DOHH2 (cell line): Measurements from ENCODE around the gene PRDM16.

Experiments used
- H3F3A ChIP-seq: fragments of 200-600 bp; sonication (generic), shearing (Covaris generic); 2 replicates; pipeline ENCODE4 v1.6.0; 2016; ENCODE audit warnings: antibody characterized with exemption, mild to moderate bottlenecking; ENCODE audit not compliant: control insufficient read depth, insufficient read depth
- H3K27ac ChIP-seq: fragments of 200-600 bp; sonication (generic); 2 replicates; pipeline ENCODE4 v1.5.1; 2014; ENCODE audit warnings: low read depth, mild to moderate bottlenecking, low read length, moderate library complexity
- H3K27me3 ChIP-seq: fragments of 200-600 bp; sonication (generic); 2 replicates; pipeline ENCODE4 v1.6.1; 2014; ENCODE audit warnings: mild to moderate bottlenecking, low read length, mixed read lengths; ENCODE audit not compliant: control insufficient read depth
- H3K36me3 ChIP-seq: fragments of 200-600 bp; sonication (generic); 2 replicates; pipeline ENCODE4 v1.6.1; 2014; ENCODE audit warnings: mild to moderate bottlenecking, low read length, moderate library complexity, mixed read lengths; ENCODE audit not compliant: control insufficient read depth
- H3K4me1 ChIP-seq: fragments of 200-600 bp; sonication (generic); 2 replicates; pipeline ENCODE4 v1.6.1; 2014; ENCODE audit warnings: mild to moderate bottlenecking, low read length, mixed read lengths; ENCODE audit not compliant: control insufficient read depth
- H3K4me2 ChIP-seq: fragments of 200-600 bp; sonication (generic); 2 replicates; pipeline ENCODE4 v1.6.0; 2014; ENCODE audit warnings: mild to moderate bottlenecking, low read length, moderate library complexity
- H3K4me3 ChIP-seq: fragments of 200-600 bp; sonication (generic); 2 replicates; pipeline ENCODE4 v1.5.1; 2014; ENCODE audit warnings: mild to moderate bottlenecking, low read length, mixed read lengths
- H3K79me2 ChIP-seq: fragments of 200-600 bp; sonication (generic); 2 replicates; pipeline ENCODE4 v1.6.1; 2014; ENCODE audit warnings: mild to moderate bottlenecking, low read length, mixed read lengths; ENCODE audit not compliant: control insufficient read depth
- H3K9me2 ChIP-seq: fragments of 200-600 bp; sonication (generic); replicated peaks from 2 replicates; pipeline ENCODE4 v1.6.1; 2014; ENCODE audit warnings: mild to moderate bottlenecking, low read length, mixed read lengths; ENCODE audit not compliant: control insufficient read depth
- H3K9me3 ChIP-seq: fragments of 200-600 bp; sonication (generic); 2 replicates; pipeline ENCODE4 v1.6.1; 2014; ENCODE audit warnings: antibody characterized with exemption, low read length, mixed read lengths; ENCODE audit not compliant: control insufficient read depth, insufficient read depth
- H4K20me1 ChIP-seq: fragments of 200-600 bp; sonication (generic); 2 replicates; pipeline ENCODE4 v1.6.0; 2014; ENCODE audit warnings: low read depth, mild to moderate bottlenecking, antibody characterized with exemption, low read length, moderate library complexity; ENCODE audit not compliant: control insufficient read depth, insufficient read depth
- EZH2phosphoT487 ChIP-seq: fragments of 200-600 bp; sonication (generic); IDR thresholded peaks from 2 replicates; pipeline ENCODE4 v1.6.1; 2017; ENCODE audit warnings: borderline replicate concordance, mild to moderate bottlenecking, antibody characterized with exemption, low read length, moderate library complexity, mixed read lengths
- TF ChIP-seq, protein P1 (sequence below): fragments of 200-600 bp; sonication (generic); IDR thresholded peaks from one replicate; pipeline ENCODE4 v1.5.1; 2014; ENCODE audit warnings: antibody characterized with exemption, mild to moderate bottlenecking, low read depth, low read length; ENCODE audit not compliant: poor library complexity, severe bottlenecking

The PRDM16 gene

GRCh38 chr1:3038113-3038551 is 30.9 kb upstream of the PRDM16 start:
- Histone ChIP-seq H3K27me3 (no peaks in the 10 kb centered on the region), H3K4me2 (no peak overlapping the region)
- TF ChIP-seq, protein P1, sequence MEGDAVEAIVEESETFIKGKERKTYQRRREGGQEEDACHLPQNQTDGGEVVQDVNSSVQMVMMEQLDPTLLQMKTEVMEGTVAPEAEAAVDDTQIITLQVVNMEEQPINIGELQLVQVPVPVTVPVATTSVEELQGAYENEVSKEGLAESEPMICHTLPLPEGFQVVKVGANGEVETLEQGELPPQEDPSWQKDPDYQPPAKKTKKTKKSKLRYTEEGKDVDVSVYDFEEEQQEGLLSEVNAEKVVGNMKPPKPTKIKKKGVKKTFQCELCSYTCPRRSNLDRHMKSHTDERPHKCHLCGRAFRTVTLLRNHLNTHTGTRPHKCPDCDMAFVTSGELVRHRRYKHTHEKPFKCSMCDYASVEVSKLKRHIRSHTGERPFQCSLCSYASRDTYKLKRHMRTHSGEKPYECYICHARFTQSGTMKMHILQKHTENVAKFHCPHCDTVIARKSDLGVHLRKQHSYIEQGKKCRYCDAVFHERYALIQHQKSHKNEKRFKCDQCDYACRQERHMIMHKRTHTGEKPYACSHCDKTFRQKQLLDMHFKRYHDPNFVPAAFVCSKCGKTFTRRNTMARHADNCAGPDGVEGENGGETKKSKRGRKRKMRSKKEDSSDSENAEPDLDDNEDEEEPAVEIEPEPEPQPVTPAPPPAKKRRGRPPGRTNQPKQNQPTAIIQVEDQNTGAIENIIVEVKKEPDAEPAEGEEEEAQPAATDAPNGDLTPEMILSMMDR, result no peak
- no peak for TF ChIP-seq EZH2phosphoT487

GRCh38 chr1:3038571-3039181 is 30.3 kb upstream of the PRDM16 start:
- Histone ChIP-seq H3K4me2 (no peak overlapping the region), H3F3A (no peaks in the 10 kb centered on the region), H3K36me3 (no peaks in the 10 kb centered on the region), H4K20me1 (no peaks in the 10 kb centered on the region), H3K9me3 (no peaks in the 10 kb centered on the region), H3K4me3 (no peak overlapping the region), H3K27ac (no peak overlapping the region), H3K4me1 (peaks cover 4% of the 10 kb centered on the region; the same call in 1 of the 2 replicates), H3K27me3 (no peaks in the 10 kb centered on the region), H3K79me2 (no peaks in the 10 kb centered on the region), H3K9me2 (no peaks in the 10 kb centered on the region)
- TF ChIP-seq EZH2phosphoT487, result no peak
- TF ChIP-seq, protein P1, result no peak

More at GRCh38 chr1:3038113-3038551, 30.9 kb upstream of the PRDM16 start:
- H3K9me2 ChIP-seq, result no peaks in the 10 kb centered on the region
- H3F3A ChIP-seq, result no peaks in the 10 kb centered on the region
- H3K79me2 ChIP-seq, result no peaks in the 10 kb centered on the region
- no peak overlapping the region for H3K4me3 ChIP-seq
- no peaks in the 10 kb centered on the region for H3K36me3 ChIP-seq
- no peaks in the 10 kb centered on the region for H4K20me1 ChIP-seq
- H3K9me3 ChIP-seq, result no peaks in the 10 kb centered on the region
- H3K27ac ChIP-seq, result no peak overlapping the region
- H3K4me1 ChIP-seq, result peaks cover 4% of the 10 kb centered on the region; the same call in 1 of the 2 replicates

DNA sequence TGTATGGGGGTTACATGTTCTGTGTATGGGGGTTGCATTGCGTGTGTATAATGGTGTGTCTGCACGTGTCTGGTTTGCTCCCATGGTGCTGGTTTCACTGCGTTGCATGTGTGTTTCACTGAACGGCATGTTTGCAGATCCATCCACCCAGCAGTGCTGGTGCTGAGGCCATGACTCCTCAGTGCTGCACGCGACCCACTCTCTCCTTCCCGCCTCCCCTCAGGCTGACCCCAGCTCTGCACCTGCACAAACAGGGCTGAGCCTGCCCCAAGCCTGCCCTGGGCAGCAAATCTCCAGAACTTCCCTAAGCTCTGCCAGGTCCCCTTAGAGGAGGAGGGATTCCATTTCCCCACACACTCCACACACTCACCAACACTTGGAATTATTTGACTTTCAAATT is 29.0 kb upstream of the PRDM16 start:
- H4K20me1 ChIP-seq, result no peaks in the 10 kb centered on the region
- no peak overlapping the region for H3K4me3 ChIP-seq
- H3K27ac ChIP-seq, result no peak overlapping the region
- no peaks in the 10 kb centered on the region for H3K79me2 ChIP-seq
- H3K4me2 ChIP-seq, result no peak overlapping the region
- H3K9me3 ChIP-seq, result 0 out of 2 replicates have a peak, but pooled peaks cover under 1% of the 10 kb centered on the region
- peaks cover 4% of the 10 kb centered on the region; the same call in 1 of the 2 replicates for H3K4me1 ChIP-seq
- no peaks in the 10 kb centered on the region for H3K36me3 ChIP-seq
- no peaks in the 10 kb centered on the region for H3K9me2 ChIP-seq
- no peaks in the 10 kb centered on the region for H3K27me3 ChIP-seq
- TF ChIP-seq EZH2phosphoT487, result no peak
- TF ChIP-seq, protein P1, result no peak
- no peaks in the 10 kb centered on the region for H3F3A ChIP-seq
